H1 (cell line): Measurements from ENCODE around the gene OR6B2.

Experiments used
- CREB1 ChIP-seq: IDR thresholded peaks from 2 replicates; pipeline ENCODE4 v1.6.1; 2012; ENCODE audit warnings: inconsistent platforms
- CTCF ChIP-seq, 3 experiments: IDR thresholded peaks; 1 replicate in 2 of 3; 2 replicates in 1 of 3; pipeline versions ENCODE4 v1.5.1 to v1.6.1; 2011; ENCODE audit warnings: low read length in 3 of 3, mild to moderate bottlenecking in 3 of 3, inconsistent platforms in 2 of 3, low read depth in 1 of 3, moderate library complexity in 1 of 3; ENCODE audit not compliant: insufficient read depth in 1 of 3; ENCODE audit errors: control extremely low read depth in 1 of 3
- GABPA ChIP-seq: IDR thresholded peaks from 2 replicates; pipeline ENCODE4 v1.6.1; 2011; ENCODE audit warnings: mild to moderate bottlenecking, low read length, moderate library complexity, borderline replicate concordance; ENCODE audit not compliant: insufficient read depth

DNA sequence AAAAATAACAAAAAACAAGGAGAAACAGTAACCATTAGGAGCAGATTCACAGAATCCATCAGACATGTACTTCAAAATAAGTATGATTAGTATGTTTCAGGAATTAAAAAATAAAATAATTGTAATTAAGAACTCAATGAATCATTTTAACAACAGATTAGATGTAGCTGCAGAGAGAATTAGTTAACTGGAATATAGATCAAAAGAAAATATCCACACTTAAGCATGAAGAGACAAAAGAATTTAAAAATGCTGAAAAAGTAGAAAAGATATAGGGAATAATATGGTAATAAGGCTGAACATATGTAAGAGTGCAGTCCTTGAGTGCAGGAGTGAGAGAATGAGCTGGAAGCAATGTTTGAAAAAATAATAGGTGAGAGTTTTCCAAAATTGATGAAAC lies 47.2 kb upstream of the OR6B2 start:
- TF ChIP-seq GABPA (no peak), CTCF (IDR thresholded peaks at IDR 0.05; ENCODE audit: control extremely low read depth in 1 of 3, insufficient read depth in 1 of 3, low read depth in 1 of 3, low read length in 3 of 3) (no peak), CREB1 (no peak)
